Measurements from ENCODE around the gene CCL14.
"Not testable (repeated sequence)": the region's sequence is repeated elsewhere in the genome, so short reads cannot be mapped to it uniquely, and the experiment has no call there.

The CCL14 gene

DNA sequence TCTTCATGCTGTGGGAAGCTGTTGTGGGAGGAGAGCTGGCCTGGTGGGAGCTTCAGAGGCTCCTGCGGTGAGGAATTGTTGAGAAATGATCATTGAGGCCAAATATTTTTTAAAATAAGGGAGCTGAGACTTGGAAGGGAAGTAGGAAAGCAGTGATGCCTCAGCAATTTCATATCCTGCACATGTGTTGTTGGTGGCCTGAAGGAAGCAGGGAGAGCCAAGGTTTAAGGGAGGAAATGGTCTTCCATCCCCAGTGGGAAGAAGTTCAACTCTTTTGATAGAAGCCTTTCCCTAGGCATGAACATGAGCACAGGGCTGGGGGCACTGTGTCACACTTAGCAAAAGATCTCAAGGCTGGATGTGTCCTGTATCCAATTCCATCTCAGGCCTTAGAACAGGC, at the start of gene CCL14:
TSS of gene CCL14 (minus strand) at position 87 of the 400 bp plus-strand sequence. CDS start at position 7, 80 bp downstream.
- no peak for DNase-seq

DNA sequence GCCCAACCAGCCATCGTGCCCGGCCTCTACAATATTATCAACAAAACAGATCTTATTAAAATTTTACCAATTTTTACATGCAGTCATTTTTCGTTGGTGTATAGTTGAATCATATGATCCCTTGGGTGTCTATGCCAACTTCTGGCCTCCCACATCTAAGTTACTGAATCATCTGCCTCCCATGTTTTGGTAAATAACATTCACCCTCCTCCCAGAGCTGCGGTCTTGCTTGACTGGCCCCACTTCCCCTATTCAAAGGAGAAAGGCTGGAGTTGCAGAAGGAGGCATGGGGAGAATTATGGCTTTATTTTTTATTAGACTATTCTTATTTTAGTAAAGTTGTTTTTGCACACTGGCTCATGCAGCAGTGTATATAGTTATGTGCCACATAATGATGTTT, 49.7 kb upstream of the CCL14 start:
- DNase-seq, result no peak

DNA sequence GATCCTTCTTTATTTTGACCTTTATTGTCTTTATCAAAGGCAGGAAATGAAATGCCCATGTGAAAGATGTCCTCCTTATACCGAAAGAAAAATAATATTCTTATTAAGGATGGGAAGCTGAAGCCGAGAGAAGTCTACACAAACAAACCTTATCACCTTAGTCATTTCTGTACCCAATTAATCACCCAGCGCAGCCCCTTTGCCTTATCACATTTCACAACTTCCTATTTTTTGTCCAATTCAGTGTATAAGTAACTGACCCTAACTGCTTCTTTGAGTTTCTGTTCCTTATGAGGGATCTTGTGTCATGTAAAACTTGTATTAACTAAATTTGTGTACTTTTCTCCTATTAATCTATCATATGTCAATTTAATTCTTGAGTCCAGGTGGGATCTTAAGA, 47.6 kb upstream of the CCL14 start:
- DNase-seq, result no peak

DNA sequence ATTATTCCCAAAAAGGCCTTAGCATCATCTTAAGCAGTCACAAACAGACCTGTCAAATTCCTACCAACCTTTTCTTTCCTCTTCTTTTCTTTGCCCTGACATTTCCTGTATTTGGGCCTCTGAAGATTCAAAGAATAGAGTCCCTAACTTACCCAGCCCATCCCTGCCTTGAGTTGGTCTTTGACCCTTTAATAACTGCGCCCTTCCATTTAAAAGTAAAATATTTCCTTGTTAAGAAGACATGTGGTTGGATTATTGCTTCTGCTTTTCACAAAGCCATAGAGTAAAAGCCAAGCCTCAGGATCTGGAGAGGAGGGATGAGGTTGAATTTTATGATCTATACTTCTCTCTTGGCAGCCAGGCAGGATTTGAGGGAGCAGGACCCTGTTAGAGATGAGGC, 44.4 kb upstream of the CCL14 start:
- DNase-seq, result no peak

DNA sequence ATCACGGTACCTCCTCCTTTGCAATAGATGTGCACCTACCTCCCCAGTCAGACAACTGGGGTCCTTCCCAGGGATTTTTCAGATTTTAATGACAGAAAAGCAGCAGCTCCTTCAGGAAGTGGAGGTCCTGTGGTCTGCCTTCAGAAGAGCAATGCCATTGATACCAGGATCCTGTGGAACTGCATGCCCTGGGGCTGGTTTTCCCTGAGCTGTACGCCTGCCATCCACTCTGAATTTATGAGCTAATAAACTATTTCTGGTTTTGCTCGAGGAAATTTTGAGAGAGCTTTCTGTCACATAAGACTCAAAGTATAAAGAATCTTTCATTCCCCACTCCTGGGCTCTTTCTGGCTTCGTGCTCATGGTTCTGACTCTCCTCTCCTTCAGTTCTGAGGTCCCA, 41.2 kb upstream of the CCL14 start:
- no peak for DNase-seq

DNA sequence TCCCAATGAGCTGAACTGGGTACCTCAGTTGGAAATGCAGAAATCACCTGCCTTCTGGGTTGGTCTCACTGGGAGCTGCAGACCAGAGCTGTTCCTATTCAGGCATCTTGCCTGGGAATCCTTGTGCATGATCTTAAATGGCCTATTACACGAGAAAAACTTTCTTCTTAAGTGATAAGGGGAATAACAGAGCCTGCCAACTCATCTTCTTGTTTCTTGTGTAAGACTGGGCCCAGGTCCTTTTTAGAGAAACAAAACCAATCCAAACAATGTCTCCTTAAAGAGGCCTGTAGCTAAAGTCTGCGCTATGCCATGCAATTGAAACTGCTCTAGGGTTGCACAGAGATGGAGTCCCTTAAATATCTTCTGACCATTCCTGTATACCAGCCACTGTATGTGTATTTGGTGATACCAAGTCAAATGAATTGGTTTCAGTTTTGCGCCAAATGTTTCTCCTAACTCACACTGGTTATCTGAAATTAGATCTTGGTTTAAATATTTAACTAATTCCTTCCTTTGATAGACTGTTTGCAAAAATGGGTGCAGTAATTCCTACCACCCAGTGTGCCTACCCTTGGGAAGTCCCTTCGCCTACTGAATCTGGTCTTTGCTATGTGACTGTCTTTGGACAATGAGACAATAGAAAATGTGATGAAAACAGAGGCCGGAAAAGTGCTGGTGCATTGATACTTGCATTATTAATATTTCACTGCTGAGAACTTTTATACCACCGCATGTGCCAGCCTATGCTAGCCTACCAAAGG, 37.8 kb upstream of the CCL14 start:
- no peak for DNase-seq

DNA sequence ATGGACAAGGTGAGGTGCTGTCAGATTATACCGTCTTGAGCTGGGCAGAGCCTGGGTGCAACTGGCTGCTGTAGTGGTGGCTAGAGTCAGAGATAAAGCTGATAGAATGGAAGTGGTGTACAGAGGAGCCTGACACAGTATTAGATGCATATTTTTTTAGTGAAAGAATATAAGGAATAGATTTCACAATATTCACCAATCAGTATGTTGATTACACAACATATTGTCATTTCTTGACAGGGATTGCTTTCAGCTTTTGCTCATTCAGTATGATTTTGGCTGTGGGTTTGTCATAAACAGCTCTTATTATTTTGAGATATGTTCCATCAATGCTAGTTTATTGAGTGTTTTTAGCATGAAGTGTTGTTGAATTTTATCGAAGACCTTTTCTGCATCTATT, 32.9 kb upstream of the CCL14 start:
- DNase-seq, result no peak

DNA sequence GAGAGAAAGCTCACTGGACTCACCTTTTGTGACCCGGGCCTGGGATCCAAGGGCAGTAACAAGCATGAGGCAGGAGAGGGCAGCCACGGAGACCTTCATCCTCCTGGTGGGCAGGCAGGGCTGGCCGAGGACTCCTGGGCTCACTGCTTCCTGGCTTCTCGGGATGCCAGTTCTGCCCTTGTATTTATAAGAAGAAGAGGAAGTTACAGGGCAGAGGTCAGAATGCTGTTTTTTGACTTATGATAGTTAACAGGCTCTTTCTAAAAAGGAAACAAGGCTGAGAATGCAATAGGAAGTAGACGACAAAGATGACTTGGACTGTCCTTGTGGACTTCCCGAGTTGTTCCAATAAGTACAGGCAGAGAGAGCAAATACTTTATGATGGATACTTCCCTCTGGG, 31.3 kb upstream of the CCL14 start, which contains the start of gene CCL23:
TSS of gene CCL23 (minus strand) at position 174 of the 400 bp plus-strand sequence. CDS start at position 99, 75 bp downstream.
- no peak for DNase-seq

DNA sequence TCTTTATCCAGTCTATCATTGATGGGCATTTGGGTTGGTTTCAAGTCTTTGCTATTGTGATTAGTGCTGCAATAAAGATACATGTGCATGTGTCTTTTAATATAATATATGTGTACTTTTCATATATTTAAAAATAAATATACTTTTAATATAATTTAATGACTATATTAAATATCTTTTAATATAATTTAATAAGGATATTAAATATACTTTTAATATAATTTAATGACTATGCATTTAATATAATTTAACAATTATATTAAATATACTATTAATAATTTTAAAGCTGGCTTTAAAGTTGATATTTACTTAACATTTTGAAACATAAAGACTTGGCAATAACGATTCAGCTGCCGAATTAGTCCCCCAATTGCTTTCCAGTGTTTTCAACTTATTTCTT, 30.0 kb upstream of the CCL14 start:
- DNase-seq, result no peak

DNA sequence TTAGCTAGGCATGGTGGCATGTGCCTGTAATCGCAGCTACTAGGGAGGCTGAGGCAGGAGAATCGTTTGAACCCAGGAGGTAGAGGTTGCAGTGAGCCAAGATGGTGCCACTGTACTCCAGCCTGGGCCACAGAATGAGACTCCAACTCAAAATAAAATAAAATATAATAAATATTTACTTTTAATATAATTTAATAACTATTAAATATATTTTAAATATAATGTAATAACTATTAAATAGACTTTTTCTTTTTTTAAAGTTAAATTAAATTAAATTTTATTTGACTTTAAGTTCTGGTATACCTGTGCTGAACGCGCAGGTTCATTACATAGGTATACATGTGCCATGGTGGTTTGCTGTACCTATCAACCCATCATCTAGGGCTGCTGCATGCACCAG, 29.4 kb upstream of the CCL14 start:
- DNase-seq, result not testable (repeated sequence)

DNA sequence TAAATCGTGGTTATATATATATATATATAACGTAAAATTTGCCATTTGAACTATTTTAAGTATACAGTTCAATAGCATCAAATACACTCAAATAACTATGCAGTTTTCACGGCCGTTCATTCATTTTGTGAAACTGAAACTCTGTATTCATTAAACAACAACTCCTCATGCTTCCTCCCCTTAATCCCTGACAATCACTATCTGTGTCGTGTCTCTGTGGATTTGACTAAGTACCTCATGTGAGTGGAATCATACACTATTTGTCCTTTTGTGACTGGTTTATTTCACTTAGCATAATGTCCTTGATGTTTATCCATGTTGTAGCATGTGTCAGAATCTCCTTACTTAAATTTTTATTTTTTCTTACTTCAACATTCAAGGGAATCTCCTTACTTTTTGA, 28.4 kb upstream of the CCL14 start:
- no peak for DNase-seq

DNA sequence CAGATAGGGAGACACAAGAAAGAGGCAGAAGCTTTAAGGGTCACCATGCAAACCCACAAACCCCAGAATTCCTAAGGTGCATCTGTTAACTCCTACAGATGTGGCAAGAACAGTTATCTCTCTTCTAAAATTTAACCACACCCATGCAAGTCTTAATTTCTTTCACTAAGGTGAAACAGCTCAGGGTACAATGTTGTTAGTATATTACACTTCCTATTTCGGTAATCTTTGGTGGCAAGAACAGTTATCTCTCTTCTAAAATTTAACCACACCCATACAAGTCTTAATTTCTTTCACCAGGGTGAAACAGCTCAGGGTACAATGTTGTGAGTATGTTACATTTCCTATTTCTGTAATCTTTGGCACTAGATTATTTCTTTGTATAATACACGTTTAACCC, 24.7 kb upstream of the CCL14 start:
- DNase-seq, result no peak

DNA sequence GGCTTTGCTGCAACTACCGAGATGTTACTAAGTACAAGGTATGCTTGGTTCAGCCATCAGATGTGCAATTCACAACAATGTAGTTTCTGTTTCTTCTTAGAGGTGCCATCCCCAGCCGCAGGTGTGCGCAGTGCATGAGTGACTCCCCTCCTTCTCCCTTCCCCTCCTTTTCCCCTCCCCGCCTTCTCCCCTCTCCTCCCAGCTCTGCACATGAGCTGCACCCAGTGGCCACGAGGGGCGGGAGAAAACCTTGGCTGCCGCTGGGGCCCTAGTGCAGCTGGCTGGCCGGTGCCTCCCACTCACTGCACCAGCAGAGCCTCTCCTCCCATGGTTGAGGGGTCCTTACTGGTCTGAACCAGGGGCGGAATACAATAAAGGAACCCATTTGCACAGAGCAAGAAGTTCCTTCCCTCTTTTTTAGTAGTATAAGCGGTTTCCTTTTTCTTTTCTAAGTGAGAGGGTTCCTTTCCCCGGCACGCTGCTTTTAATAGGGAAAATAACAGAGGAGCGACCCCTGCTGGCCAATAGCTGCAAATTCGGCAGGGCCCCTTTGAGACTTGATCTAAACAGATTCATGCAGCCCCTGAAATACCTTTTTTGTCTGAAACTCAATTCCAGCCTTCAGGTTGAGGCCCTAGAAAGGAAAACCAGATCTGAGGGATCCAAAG, 22.6 kb upstream of the CCL14 start:
- DNase-seq, result peak; percentile 28

DNA sequence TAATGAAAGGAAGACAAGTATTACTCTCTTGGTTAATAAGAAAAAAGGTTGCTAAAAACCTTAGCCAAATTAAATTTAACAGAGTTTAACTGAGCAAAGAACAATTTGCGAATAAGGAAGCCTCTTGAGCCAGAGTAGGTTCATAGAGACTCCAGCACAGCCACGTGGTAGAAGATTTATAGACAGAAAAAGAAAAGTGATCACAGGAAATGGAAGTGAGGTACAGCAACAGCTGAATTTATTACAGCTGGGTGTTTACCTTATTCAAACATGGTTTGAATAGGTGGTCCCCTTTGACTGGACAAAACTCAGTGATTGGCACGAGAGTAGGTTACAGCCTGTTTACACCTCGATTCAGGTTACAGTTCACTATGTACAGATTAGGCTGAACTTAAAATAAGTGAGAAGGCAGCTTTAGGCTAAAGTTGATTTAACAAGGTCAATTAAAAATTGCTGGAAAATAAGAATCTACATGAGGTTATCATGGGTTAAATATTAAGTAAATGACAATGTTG, 18.1 kb upstream of the CCL14 start:
- no peak for DNase-seq

DNA sequence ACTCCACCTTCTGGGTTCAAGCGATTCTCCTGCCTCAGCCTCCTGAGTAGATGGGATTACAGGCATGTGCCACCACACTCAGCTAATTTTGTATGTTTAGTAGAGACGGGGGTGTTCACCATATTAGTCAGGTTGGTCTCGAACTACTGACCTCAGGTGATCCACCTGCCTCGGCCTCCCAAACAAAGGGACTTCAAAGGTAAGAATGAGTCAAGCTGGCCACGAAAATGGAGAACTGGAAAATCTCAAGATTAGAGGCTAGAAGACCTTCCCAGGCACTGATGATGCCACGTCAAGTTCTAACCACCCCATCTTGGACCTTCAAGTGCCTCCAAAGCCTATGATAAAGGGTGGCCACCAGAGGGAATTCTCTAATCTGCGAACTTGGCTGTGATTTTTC, 16.1 kb upstream of the CCL14 start:
- DNase-seq, result no peak

DNA sequence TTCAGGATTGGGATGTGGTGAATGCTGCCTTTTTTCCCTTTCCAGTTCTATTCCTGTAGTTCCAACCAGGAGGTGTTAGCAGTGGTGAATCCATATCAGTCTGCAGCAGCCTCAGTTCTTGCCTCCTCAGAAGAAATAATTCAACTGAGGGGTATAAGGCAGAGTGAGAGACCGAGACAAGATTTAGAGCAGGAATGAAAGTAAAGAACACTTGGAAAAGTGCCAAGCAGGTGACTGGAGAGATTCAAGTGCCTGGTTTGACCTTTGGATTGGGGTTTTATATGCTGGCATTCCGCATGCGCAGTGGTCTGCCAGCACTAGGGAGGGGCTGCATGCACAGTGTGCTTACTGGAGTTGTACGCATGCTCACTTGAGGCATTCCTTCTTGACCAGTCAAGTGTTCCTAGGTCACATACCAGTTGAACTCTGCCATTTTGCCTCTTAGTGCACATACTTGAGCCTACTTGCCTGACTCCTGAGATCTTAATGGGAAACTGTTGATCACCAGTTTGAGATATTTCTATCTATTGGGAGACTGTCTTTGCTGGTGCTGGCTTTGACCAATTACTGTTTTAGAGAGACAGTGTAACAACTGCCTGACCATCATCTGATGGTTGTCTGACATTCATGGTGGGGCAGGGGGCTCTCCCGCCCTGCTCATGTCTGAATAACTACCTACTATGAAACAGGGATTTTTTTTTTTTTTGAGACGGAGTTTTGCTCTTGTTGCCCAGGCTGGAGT, 15.5 kb upstream of the CCL14 start:
- DNase-seq, result peak; percentile 44

DNA sequence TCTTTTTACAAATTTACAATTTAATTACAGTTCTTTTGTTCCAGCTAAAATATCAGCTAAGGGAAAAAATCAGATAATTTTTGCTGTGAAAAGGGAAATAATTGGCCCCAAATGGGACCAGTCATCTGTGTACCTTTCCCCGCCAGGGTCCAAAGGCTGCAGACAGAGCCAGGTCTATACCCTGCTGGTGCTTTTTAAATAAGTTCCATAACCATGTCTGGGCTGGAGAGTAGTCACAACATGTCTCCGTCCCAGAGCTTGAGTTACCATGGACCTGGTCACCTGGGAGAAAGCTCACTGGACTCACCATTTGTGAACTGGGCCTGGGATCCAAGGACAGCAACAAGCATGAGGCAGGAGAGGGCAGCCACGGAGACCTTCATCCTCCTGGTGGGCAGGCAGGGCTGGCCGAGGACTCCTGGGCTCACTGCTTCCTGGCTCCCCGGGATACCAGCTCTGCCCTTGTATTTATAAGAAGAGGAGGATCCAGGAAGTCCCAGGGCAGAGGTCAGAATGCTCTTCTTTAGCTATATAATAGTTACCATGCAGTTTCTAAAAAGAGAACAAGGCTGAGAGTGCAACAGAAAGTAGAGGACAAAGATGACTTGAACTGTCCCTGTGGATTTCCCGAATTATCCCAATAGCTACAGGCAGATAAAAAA, 14.7 kb upstream of the CCL14 start, which contains the start of gene CCL15:
TSS of gene CCL15 (minus strand) at position 444 of the 662 bp plus-strand sequence. CDS start at position 383, 61 bp downstream.
- DNase-seq, result no peak

DNA sequence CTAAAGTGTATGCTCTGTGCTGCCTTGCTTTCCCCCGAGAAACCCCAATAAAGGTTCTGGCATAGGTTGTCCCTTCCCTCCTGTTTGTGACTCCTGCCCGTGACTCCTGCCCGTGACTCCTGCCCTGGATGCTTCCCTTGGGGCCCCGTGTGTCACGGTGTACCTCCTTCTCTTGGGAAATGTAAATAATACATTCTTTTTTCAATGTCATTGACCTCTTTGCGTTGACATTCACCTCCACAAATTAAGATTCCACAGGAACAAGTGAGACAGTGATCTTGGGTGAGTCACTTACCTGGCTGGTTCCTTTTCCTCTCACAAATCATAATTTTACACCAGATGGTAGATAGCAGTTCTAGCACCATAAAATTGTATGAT, 14.2 kb upstream of the CCL14 start:
- no peak for DNase-seq

DNA sequence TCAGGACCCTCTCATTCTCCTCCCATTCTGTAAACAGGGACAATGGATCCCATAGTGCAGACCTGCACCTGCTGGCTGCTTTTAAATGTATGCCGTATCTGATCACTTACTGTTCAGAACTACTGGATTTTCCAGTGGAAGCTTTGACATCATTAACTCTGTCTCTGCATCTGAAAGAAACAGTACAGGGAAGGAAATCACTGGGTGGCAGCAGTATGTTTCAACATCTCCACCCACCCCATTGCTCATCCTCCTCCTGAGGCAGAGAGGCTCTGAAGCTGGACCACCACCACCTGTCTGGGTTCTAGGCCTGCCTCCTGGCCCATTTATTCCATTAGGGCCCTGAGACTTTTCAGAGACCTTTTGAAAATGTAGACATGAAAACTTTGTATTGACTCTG, 12.2 kb upstream of the CCL14 start:
- DNase-seq, result no peak

DNA sequence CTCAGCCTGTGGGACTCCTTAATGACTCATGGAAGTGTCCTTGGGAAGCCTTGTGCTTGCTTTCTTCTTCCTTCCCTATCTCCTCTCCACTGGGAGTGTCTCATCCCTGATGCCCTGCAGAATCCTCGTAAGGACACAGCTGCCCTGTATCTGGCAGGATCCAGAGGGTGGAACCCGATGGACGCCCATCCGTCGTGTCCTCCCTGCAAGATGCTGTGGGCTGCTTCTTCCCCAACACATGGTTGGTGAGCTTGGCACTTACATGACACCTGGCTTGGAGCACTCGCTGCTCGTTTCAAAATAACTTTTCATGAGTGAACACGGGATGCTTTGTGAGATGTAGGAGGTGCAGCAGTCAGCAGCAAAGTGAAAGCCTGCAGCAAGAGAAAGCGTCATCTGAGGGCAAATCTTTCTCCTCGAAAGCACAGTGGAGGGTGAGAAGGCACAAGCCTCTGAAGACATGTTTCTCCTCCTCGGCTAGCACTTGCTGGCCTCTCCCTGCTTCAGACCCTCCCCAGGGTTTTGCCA, 11.6 kb upstream of the CCL14 start:
- no peak for DNase-seq

DNA sequence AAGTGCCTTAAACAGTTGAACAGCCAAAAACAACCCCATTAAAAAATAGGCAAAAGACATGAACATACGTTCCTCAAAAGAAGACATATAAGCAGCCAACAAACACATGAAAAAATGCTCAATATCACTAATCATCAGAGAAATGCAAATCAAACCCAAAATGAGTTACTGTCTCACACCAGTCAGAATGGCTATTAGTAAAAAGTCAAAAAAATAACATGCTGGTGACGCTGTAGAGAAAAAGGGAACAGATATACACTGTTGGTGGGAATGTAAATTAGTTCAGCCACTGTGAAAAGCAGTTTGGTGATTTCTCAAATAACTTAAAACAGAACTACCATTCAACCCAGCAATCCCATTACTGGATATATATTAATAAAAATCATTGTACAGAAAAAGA, 8.8 kb upstream of the CCL14 start:
- not testable (repeated sequence) for DNase-seq

DNA sequence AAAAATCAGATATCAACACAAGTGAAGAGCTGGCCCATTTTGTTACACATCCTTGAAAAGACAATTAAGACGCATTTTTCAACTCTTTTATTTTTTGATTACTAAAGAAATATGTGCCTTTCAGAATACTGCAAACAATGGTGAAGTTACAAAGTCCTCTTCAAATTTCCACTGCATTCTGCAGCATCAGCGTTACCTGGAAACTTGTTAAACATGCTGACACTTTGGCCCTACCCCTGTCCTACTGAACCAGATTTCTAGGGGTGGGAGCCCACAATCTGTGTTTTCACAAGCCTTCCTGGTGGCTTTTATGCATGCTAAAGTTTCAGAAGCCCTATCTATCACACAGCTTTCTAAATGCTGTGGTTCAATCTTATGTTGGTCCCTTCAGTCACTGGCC, 4.5 kb upstream of the CCL14 start:
- no peak for DNase-seq

DNA sequence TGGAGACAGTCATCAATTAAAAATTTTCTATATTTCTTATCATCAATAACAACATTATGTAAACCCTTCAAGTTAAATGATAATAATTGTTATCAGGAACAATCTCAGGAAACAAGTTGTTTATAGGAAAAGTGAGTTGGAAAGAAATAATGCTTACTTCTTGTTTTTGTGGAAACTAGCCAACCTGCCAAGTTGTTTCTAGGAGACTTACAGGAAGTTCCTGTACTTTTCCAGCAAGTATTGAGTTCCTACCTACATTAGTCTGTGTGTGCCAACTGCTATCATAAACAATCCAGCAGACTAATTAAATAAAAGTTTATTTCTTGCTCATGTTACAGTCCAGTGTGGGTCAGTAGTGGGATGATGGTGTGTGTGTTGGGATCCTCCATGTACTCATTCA, 1.6 kb upstream of the CCL14 start:
- DNase-seq, result no peak

Data from RPMI8226 (cell line).